Liver (tissue), 9 donors: Measurements from ENCODE around the gene FOXO1. TPM values are rescaled to one million over a fixed set of nuclear protein-coding genes. Genes with fewer than 3 reads are reported as not detected.

Experiments used
- DNase-seq: peaks from one replicate; pipeline ENCODE4 v3.0.0-alpha.2; 2017; ENCODE audit warnings: low spot score
- H3K27ac ChIP-seq, 2 donors: one replicate each; pipeline ENCODE4 v1.7.0; 2013; ENCODE audit warnings: inconsistent platforms in 2 of 2, low read length in 2 of 2, control low read depth in 1 of 2, low read depth in 1 of 2, mild to moderate bottlenecking in 1 of 2
- H3K27me3 ChIP-seq, 4 donors: one replicate each; pipeline versions ENCODE4 v1.6.1 to v1.7.0; 2013; ENCODE audit warnings: low read length in 3 of 4, inconsistent platforms in 1 of 4, mild to moderate bottlenecking in 1 of 4, moderate library complexity in 1 of 4; ENCODE audit not compliant: control insufficient read depth in 4 of 4, insufficient read depth in 4 of 4
- H3K36me3 ChIP-seq, 4 donors: one replicate each; pipeline versions ENCODE4 v1.6.1 to v1.7.0; 2013; ENCODE audit warnings: low read length in 3 of 4, mild to moderate bottlenecking in 3 of 4, low read depth in 1 of 4, moderate library complexity in 1 of 4; ENCODE audit not compliant: control insufficient read depth in 4 of 4, insufficient read depth in 3 of 4
- H3K4me1 ChIP-seq, 4 donors: one replicate each; pipeline versions ENCODE4 v1.6.1 to v1.7.0; 2013; ENCODE audit warnings: low read length in 3 of 4, mild to moderate bottlenecking in 3 of 4, moderate library complexity in 1 of 4; ENCODE audit not compliant: control insufficient read depth in 4 of 4, insufficient read depth in 4 of 4
- H3K4me3 ChIP-seq, 3 donors: one replicate each; pipeline versions ENCODE4 v1.6.1 to v1.7.0; 2013; ENCODE audit warnings: low read length in 3 of 3, control low read depth in 1 of 3, low read depth in 1 of 3, mild to moderate bottlenecking in 1 of 3
- H3K9ac ChIP-seq, 2 donors: one replicate each; pipeline ENCODE4 v1.7.0; 2013; ENCODE audit warnings: low read length in 2 of 2, mild to moderate bottlenecking in 2 of 2, moderate library complexity in 2 of 2, control low read depth in 1 of 2, low read depth in 1 of 2
- H3K9me3 ChIP-seq, 4 donors: one replicate each; pipeline versions ENCODE4 v1.6.1 to v1.7.0; 2013; ENCODE audit warnings: low read length in 3 of 4; ENCODE audit not compliant: control insufficient read depth in 4 of 4
- CTCF ChIP-seq: fragments of 150-350 bp; IDR thresholded peaks from 2 replicates; pipeline ENCODE4 v1.5.1; 2017; ENCODE audit warnings: improper control_type of control experiment, low read depth, low read length; ENCODE audit not compliant: missing input control
- EGR1 ChIP-seq, 2 donors: IDR thresholded peaks; 2 replicates each; pipeline ENCODE4 v1.6.1; 2016 to 2018; ENCODE audit warnings: antibody characterized with exemption in 2 of 2, low read depth in 2 of 2
- FOXA1 ChIP-seq: IDR thresholded peaks from 2 replicates; pipeline ENCODE4 v1.6.1; 2016; ENCODE audit warnings: antibody characterized with exemption
- FOXA2 ChIP-seq: IDR thresholded peaks from 2 replicates; pipeline ENCODE4 v1.6.1; 2016; ENCODE audit warnings: antibody characterized with exemption
- GABPA ChIP-seq, 2 donors: IDR thresholded peaks in 1 of 2; conservative IDR thresholded peaks in 1 of 2; 2 replicates each; pipeline ENCODE4 v1.6.1; 2016; ENCODE audit warnings: antibody characterized with exemption in 2 of 2, mild to moderate bottlenecking in 1 of 2, moderate library complexity in 1 of 2
- HNF4A ChIP-seq, 2 donors: conservative IDR thresholded peaks; 2 replicates each; pipeline ENCODE4 v1.6.1; 2016; ENCODE audit warnings: antibody characterized with exemption in 2 of 2, mild to moderate bottlenecking in 2 of 2
- HNF4G ChIP-seq: IDR thresholded peaks from 2 replicates; pipeline ENCODE4 v1.6.1; 2016; ENCODE audit warnings: antibody characterized with exemption
- JUND ChIP-seq, 2 donors: IDR thresholded peaks; 2 replicates each; pipeline ENCODE4 v1.6.1; 2016; ENCODE audit warnings: antibody characterized with exemption in 2 of 2
- NR2F2 ChIP-seq: IDR thresholded peaks from 2 replicates; pipeline ENCODE4 v1.6.1; 2016; ENCODE audit warnings: antibody characterized with exemption
- RAD21 ChIP-seq, 2 donors: IDR thresholded peaks; 2 replicates each; pipeline ENCODE4 v1.6.1; 2016; ENCODE audit warnings: antibody characterized with exemption in 2 of 2, mild to moderate bottlenecking in 2 of 2
- REST ChIP-seq: IDR thresholded peaks from 2 replicates; pipeline ENCODE4 v1.6.1; 2016; ENCODE audit warnings: antibody characterized with exemption, mild to moderate bottlenecking
- RXRA ChIP-seq, 2 donors: IDR thresholded peaks; 2 replicates each; pipeline ENCODE4 v1.6.1; 2017 to 2018; ENCODE audit warnings: antibody characterized with exemption in 2 of 2, mild to moderate bottlenecking in 1 of 2
- SP1 ChIP-seq: IDR thresholded peaks from 2 replicates; pipeline ENCODE4 v1.6.1; 2018; ENCODE audit warnings: antibody characterized with exemption, mild to moderate bottlenecking
- TAF1 ChIP-seq: conservative IDR thresholded peaks from 2 replicates; pipeline ENCODE4 v1.6.1; 2016; ENCODE audit warnings: antibody characterized with exemption, mild to moderate bottlenecking
- YY1 ChIP-seq: IDR thresholded peaks from 2 replicates; pipeline ENCODE4 v1.6.1; 2016; ENCODE audit warnings: antibody characterized with exemption, mild to moderate bottlenecking
- WGBS: extraction: QIAGEN DNeasy Blood & Tissue Kit; methylation state at CpG from one replicate; pipeline ENCODE4 v1.1.7; 2013; 5-methylcytosine and 5-hydroxymethylcytosine counted together
- polyA plus RNA-seq, 2 donors: library from polyadenylated mRNA; stranded (reverse) in 1 of 2; unstranded in 1 of 2; fragments of 200-250 nt in 1 of 2; fragments of >200 nt in 1 of 2; fragmentation: Nextera tagmentation in 1 of 2; extraction: Ambion mirVana in 1 of 2; gene quantifications; one replicate each; pipeline versions ENCODE4 v1.2.1 to v1.2.3, GENCODE V29; 2013 to 2015
- total RNA-seq, 2 donors: library from RNA; depleted of rRNA; stranded (reverse); fragments of >200 nt; gene quantifications; one replicate each; pipeline ENCODE4 v1.2.3, GENCODE V29; 2014
- TF ChIP-seq, protein P1 (sequence below): IDR thresholded peaks from 2 replicates; pipeline ENCODE4 v1.6.1; 2016; ENCODE audit warnings: antibody characterized with exemption
- TF ChIP-seq, protein P2 (sequence below): IDR thresholded peaks from 2 replicates; pipeline ENCODE4 v1.6.1; 2016; ENCODE audit warnings: antibody characterized with exemption
- TF ChIP-seq, protein P3 (sequence below): IDR thresholded peaks from 2 replicates; pipeline ENCODE4 v1.6.1; 2016; ENCODE audit warnings: antibody characterized with exemption
- donor health status: healthy.
- donor health status: healthy.
- donor health status: healthy.
- donor health status: healthy.
- donor health status: healthy.

Gene FOXO1
- total and polyA plus RNA-seq, 4 donors = 5.4 to 23.6 (median 8.6) TPM

- peaks cover 5 to 33% (median 15%) of the 10 kb centered on the region in 4 donors for H3K4me1 ChIP-seq
- no peak for DNase-seq
- WGBS = 90% methylated on average over 1 of the region's 1 CpG
- no peak overlapping the region for H3K4me3 ChIP-seq
- no peaks in the 10 kb centered on the region for H3K27me3 ChIP-seq
- no peak overlapping the region for H3K9ac ChIP-seq
- no peaks in the 10 kb centered on the region for H3K36me3 ChIP-seq
- peaks cover 0 to 5% (median 1%) of the 10 kb centered on the region in 4 donors for H3K9me3 ChIP-seq
- no peak for TF ChIP-seq FOXA2
- no peak for TF ChIP-seq YY1
- no peak for TF ChIP-seq RXRA (IDR thresholded peaks at IDR 0.05)
- TF ChIP-seq TAF1 = no peak
- TF ChIP-seq FOXA1 = no peak
- TF ChIP-seq, protein P1, sequence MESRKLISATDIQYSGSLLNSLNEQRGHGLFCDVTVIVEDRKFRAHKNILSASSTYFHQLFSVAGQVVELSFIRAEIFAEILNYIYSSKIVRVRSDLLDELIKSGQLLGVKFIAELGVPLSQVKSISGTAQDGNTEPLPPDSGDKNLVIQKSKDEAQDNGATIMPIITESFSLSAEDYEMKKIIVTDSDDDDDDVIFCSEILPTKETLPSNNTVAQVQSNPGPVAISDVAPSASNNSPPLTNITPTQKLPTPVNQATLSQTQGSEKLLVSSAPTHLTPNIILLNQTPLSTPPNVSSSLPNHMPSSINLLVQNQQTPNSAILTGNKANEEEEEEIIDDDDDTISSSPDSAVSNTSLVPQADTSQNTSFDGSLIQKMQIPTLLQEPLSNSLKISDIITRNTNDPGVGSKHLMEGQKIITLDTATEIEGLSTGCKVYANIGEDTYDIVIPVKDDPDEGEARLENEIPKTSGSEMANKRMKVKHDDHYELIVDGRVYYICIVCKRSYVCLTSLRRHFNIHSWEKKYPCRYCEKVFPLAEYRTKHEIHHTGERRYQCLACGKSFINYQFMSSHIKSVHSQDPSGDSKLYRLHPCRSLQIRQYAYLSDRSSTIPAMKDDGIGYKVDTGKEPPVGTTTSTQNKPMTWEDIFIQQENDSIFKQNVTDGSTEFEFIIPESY = no peak
- TF ChIP-seq, protein P2, sequence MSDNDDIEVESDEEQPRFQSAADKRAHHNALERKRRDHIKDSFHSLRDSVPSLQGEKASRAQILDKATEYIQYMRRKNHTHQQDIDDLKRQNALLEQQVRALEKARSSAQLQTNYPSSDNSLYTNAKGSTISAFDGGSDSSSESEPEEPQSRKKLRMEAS = no peak
- TF ChIP-seq CTCF = no peak
- TF ChIP-seq SP1 = no peak
- TF ChIP-seq RAD21 (IDR thresholded peaks at IDR 0.05) = no peak
- no peak for TF ChIP-seq NR2F2
- TF ChIP-seq HNF4G = no peak
- TF ChIP-seq, protein P3, sequence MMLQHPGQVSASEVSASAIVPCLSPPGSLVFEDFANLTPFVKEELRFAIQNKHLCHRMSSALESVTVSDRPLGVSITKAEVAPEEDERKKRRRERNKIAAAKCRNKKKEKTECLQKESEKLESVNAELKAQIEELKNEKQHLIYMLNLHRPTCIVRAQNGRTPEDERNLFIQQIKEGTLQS = no peak
- no peak for TF ChIP-seq REST
- TF ChIP-seq EGR1 (IDR thresholded peaks at IDR 0.05; ENCODE audit: low read depth in 2 of 2) = no peak
- TF ChIP-seq GABPA (IDR thresholded peaks at IDR 0.05 in 1 of 2, conservative IDR thresholded peaks at IDR 0.05 in 1 of 2) = no peak
- TF ChIP-seq HNF4A (conservative IDR thresholded peaks at IDR 0.05) = no peak
- no peak for TF ChIP-seq JUND (IDR thresholded peaks at IDR 0.05)
- no peak overlapping the region for H3K27ac ChIP-seq
Measured at GRCh38 chr13:40581277-40581579, 85.2 kb downstream of the FOXO1 start.
